Gastrocnemius medialis (tissue), 4 donors: ENCODE results near the gene BCOR.

Experiments
- POLR2A ChIP-seq, 2 donors: fragments of 450-650 bp; IDR thresholded peaks; one replicate each; pipeline ENCODE4 v1.6.1; 2017; ENCODE audit warnings: antibody characterized with exemption in 2 of 2, mild to moderate bottlenecking in 2 of 2, moderate library complexity in 2 of 2
- TF ChIP-seq, protein P1 (sequence below), 5 experiments: fragments of 450-650 bp in 3 of 5; fragments of 200-600 bp in 2 of 5; sonication (generic) in 2 of 5; IDR thresholded peaks in 4 of 5; conservative IDR thresholded peaks in 1 of 5; 1 replicate in 4 of 5; 2 replicates in 1 of 5; pipeline ENCODE4 v1.5.1; 2016 to 2019; ENCODE audit warnings: antibody characterized with exemption in 5 of 5, mild to moderate bottlenecking in 3 of 5, moderate library complexity in 3 of 5

GRCh38 chrX:40093586-40093985 is 4.2 kb downstream of the BCOR start:
- TF ChIP-seq, protein P1, sequence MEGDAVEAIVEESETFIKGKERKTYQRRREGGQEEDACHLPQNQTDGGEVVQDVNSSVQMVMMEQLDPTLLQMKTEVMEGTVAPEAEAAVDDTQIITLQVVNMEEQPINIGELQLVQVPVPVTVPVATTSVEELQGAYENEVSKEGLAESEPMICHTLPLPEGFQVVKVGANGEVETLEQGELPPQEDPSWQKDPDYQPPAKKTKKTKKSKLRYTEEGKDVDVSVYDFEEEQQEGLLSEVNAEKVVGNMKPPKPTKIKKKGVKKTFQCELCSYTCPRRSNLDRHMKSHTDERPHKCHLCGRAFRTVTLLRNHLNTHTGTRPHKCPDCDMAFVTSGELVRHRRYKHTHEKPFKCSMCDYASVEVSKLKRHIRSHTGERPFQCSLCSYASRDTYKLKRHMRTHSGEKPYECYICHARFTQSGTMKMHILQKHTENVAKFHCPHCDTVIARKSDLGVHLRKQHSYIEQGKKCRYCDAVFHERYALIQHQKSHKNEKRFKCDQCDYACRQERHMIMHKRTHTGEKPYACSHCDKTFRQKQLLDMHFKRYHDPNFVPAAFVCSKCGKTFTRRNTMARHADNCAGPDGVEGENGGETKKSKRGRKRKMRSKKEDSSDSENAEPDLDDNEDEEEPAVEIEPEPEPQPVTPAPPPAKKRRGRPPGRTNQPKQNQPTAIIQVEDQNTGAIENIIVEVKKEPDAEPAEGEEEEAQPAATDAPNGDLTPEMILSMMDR (IDR thresholded peaks at IDR 0.05 in 4 of 5, conservative IDR thresholded peaks at IDR 0.05 in 1 of 5) = no peak
- no peak for TF ChIP-seq POLR2A (IDR thresholded peaks at IDR 0.05)
